Panc1 (cell line): ENCODE measurements around the gene KLRC4. TPM values are rescaled to one million over a fixed set of nuclear protein-coding genes. Genes with fewer than 3 reads are reported as not detected.
A peak's percentile ranks its signal among the peaks of the same experiment; 100 is the strongest.

ENCODE experiments used
- ATAC-seq: fragments of 200-7000 bp; cut with Tn5 transposase; 2 replicates; pipeline ENCODE4 v1.9.1; 2020; ENCODE audit warnings: mild to moderate bottlenecking, moderate library complexity
- BruUV-seq: library from RNA; stranded (reverse); fragments of 400-500 nt; replicated peaks from 2 replicates; lab custom pipeline; 2021; lab: Mats Ljungman, UMichigan
- CTCF ChIA-PET: fragments of 300-600 bp; sonication (Branson Sonifier 250); formaldehyde crosslinking; loops from one replicate; lab custom pipeline; 2022; ENCODE audit warnings: antibody characterized with exemption; lab: Charles Lee
- POLR2A ChIA-PET: fragments of 300-600 bp; sonication (Branson Sonifier 250); formaldehyde crosslinking; loops from one replicate; lab custom pipeline; 2022; ENCODE audit warnings: antibody characterized with exemption; lab: Charles Lee
- DNase-seq: peaks from one replicate; pipeline ENCODE4 v3.0.0-alpha.2; 2010; ENCODE audit warnings: low read depth, low spot score
- H3K27ac ChIP-seq: 2 replicates; pipeline ENCODE4 v1.5.1; 2011; ENCODE audit warnings: mild to moderate bottlenecking, low read length, inconsistent platforms
- H3K27me3 ChIP-seq: fragments of 200-500 bp; sonication (Bioruptor generic); 2 replicates; pipeline ENCODE4 v1.6.0; 2014; ENCODE audit warnings: low read length, inconsistent platforms; ENCODE audit not compliant: control insufficient read depth, insufficient read depth
- H3K36me3 ChIP-seq: fragments of 200-500 bp; sonication (Bioruptor generic); 2 replicates; pipeline ENCODE4 v1.5.1; 2014; ENCODE audit warnings: inconsistent platforms, mild to moderate bottlenecking, low read length, moderate library complexity; ENCODE audit not compliant: control insufficient read depth, insufficient read depth
- H3K4me1 ChIP-seq: 2 replicates; pipeline ENCODE4 v1.5.1; 2011; ENCODE audit warnings: inconsistent platforms, mild to moderate bottlenecking, low read length, moderate library complexity; ENCODE audit not compliant: control insufficient read depth, insufficient read depth
- H3K4me3 ChIP-seq, 2 experiments: 2 replicates each; pipeline ENCODE4 v1.5.1; 2011 to 2012; ENCODE audit warnings: low read depth in 2 of 2, low read length in 2 of 2, mild to moderate bottlenecking in 2 of 2, inconsistent platforms in 1 of 2, moderate library complexity in 1 of 2
- H3K9me3 ChIP-seq: fragments of 200-500 bp; sonication (Bioruptor generic); 2 replicates; pipeline ENCODE4 v1.5.1; 2014; ENCODE audit warnings: low read depth, mild to moderate bottlenecking, inconsistent platforms, low read length, moderate library complexity; ENCODE audit not compliant: control insufficient read depth, insufficient read depth
- CTCF ChIP-seq: fragments of 450-650 bp; IDR thresholded peaks from 2 replicates; pipeline ENCODE4 v1.5.1; 2017; ENCODE audit warnings: mild to moderate bottlenecking
- POLR2AphosphoS5 ChIP-seq: IDR thresholded peaks from 2 replicates; pipeline ENCODE4 v1.6.1; 2012; ENCODE audit warnings: mild to moderate bottlenecking, low read depth, low read length, moderate library complexity
- SIN3A ChIP-seq: IDR thresholded peaks from 2 replicates; pipeline ENCODE4 v1.6.1; 2012; ENCODE audit warnings: low read depth, mild to moderate bottlenecking, low read length, moderate library complexity, borderline replicate concordance; ENCODE audit not compliant: insufficient read depth
- TCF7L2 ChIP-seq: IDR thresholded peaks from 2 replicates; pipeline ENCODE4 v1.6.1; 2011; ENCODE audit warnings: mild to moderate bottlenecking, low read depth, low read length, inconsistent platforms
- in situ Hi-C: cut with HindIII; loops from 2 replicates; pipeline ENCODE4 v1.10.0; 2016; ENCODE audit warnings: low sequenced_read_pairs, low pct_unique_long_range_greater_than_20kb
- intact Hi-C: fragments of 100-400 bp; cut with micrococcal nuclease; formaldehyde crosslinking; loops from one replicate; pipeline ENCODE4 v1.10.0; 2022; ENCODE audit not compliant: unreplicated experiment
- total RNA-seq: library from RNA; stranded (reverse); gene quantifications from one replicate; pipeline ENCODE4 v1.2.1, GENCODE V29; 2021; ENCODE audit not compliant: unreplicated experiment
- TF ChIP-seq, protein P1 (sequence below), 2 experiments: IDR thresholded peaks; 2 replicates each; pipeline ENCODE4 v1.6.1; 2011 to 2012; ENCODE audit warnings: low read depth in 2 of 2, control low read depth in 1 of 2, low read length in 1 of 2, mild to moderate bottlenecking in 1 of 2, moderate library complexity in 1 of 2; ENCODE audit not compliant: insufficient read depth in 1 of 2

The KLRC4 gene
- total RNA-seq, 1 experiment from 2014 or later: 1.4 TPM

DNA sequence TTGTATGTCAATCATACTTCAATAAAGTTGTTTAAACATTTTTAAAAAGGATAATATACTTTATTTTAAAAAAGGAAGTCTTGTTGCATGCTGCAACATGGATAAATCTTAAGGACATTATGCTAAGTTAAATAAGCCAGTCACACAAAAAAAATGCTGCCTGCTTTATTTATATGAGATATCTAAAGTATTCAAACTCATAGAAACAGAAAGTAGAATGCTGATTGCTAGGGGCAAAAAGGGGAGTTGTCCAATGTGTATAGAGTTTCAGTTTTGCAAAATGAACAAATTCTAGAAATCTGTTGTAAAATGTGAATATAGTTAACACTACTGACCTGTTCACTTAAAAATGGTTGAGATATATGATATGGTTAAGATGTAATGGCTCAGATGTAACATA lies 8.7 kb downstream of the KLRC4 start:
- POLR2A ChIA-PET: no interaction called here
- intact Hi-C loops (no loop called here), in situ Hi-C loops (no loop called here)
- DNase-seq: no peak
- Histone ChIP-seq H3K27ac (peak overlapping the region; percentile 17; the same call in 1 of the 2 replicates), H3K4me3 (no peak overlapping the region), H3K4me1 (peaks cover 6% of the 10 kb centered on the region; the same call in 1 of the 2 replicates), H3K36me3 (no peaks in the 10 kb centered on the region; the same call in 1 of the 2 replicates), H3K9me3 (0 out of 2 replicates have a peak, but pooled peaks cover 2% of the 10 kb centered on the region), H3K27me3 (no peaks in the 10 kb centered on the region)
- no peak for ATAC-seq
- BruUV-seq: no TSS peak
- TF ChIP-seq TCF7L2: no peak
- TF ChIP-seq, protein P1, sequence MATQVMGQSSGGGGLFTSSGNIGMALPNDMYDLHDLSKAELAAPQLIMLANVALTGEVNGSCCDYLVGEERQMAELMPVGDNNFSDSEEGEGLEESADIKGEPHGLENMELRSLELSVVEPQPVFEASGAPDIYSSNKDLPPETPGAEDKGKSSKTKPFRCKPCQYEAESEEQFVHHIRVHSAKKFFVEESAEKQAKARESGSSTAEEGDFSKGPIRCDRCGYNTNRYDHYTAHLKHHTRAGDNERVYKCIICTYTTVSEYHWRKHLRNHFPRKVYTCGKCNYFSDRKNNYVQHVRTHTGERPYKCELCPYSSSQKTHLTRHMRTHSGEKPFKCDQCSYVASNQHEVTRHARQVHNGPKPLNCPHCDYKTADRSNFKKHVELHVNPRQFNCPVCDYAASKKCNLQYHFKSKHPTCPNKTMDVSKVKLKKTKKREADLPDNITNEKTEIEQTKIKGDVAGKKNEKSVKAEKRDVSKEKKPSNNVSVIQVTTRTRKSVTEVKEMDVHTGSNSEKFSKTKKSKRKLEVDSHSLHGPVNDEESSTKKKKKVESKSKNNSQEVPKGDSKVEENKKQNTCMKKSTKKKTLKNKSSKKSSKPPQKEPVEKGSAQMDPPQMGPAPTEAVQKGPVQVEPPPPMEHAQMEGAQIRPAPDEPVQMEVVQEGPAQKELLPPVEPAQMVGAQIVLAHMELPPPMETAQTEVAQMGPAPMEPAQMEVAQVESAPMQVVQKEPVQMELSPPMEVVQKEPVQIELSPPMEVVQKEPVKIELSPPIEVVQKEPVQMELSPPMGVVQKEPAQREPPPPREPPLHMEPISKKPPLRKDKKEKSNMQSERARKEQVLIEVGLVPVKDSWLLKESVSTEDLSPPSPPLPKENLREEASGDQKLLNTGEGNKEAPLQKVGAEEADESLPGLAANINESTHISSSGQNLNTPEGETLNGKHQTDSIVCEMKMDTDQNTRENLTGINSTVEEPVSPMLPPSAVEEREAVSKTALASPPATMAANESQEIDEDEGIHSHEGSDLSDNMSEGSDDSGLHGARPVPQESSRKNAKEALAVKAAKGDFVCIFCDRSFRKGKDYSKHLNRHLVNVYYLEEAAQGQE (IDR thresholded peaks at IDR 0.05; ENCODE audit: insufficient read depth in 1 of 2, low read depth in 2 of 2, low read length in 1 of 2): no peak
- no peak for TF ChIP-seq POLR2AphosphoS5
- no peak for TF ChIP-seq SIN3A
- no peak for TF ChIP-seq CTCF
- CTCF ChIA-PET: no interaction called here

GRCh38 chr12:10398168-10398567 lies 11.4 kb downstream of the KLRC4 start:
- ATAC-seq: no peak
- POLR2A ChIA-PET: interaction anchor here (0.7 kb wide), 1 partner anchor 33 kb away, joined by 3 read pairs; no protein-coding TSS in a partner anchor
- TF ChIP-seq, protein P1 (IDR thresholded peaks at IDR 0.05; ENCODE audit: insufficient read depth in 1 of 2, low read depth in 2 of 2, low read length in 1 of 2): no peak
- TF ChIP-seq CTCF: no peak
- no TSS peak for BruUV-seq
- CTCF ChIA-PET: no interaction called here
- Histone ChIP-seq H3K4me3 (peak overlapping the region; percentile 39 to 64; a peak in 3 of 4 replicates), H3K4me1 (peaks cover 24% of the 10 kb centered on the region), H3K27me3 (no peaks in the 10 kb centered on the region), H3K36me3 (no peaks in the 10 kb centered on the region), H3K27ac (peak overlapping the region; percentile 96), H3K9me3 (no peaks in the 10 kb centered on the region)
- intact Hi-C loops (no loop called here), in situ Hi-C loops (no loop called here)
- no peak for DNase-seq
